ENCODE measurements around the gene PARP6. TPM values are rescaled to one million over a fixed set of nuclear protein-coding genes. Genes with fewer than 3 reads are reported as not detected.

Gene PARP6
- polyA plus RNA-seq, 1 of the 3 experiments (the other 2 are of a cell fraction) = 57.7 TPM

- Histone ChIP-seq H3K9ac (0 out of 2 replicates have a peak overlapping the region, but pooled peaks have one; percentile 23), H3K79me2 (ENCODE audit: insufficient read depth) (peaks cover 38% of the 10 kb centered on the region), H2AFZ (ENCODE audit: low read depth) (no peak overlapping the region), H3K4me3 (ENCODE audit: low read depth in 2 of 2, low read length in 1 of 2) (no peak overlapping the region), H3K9me2 (no peaks in the 10 kb centered on the region), H3K27me3 (ENCODE audit: insufficient read depth) (no peaks in the 10 kb centered on the region), H3K27ac (ENCODE audit: low read depth in 2 of 2, low read length in 1 of 2) (peak overlapping the region; percentile 66 to 94), H3F3A (replicated peaks; ENCODE audit: insufficient read depth) (peaks cover 91% of the 10 kb centered on the region), H3K36me3 (replicated peaks in 1 of 2; ENCODE audit: control insufficient read depth in 1 of 2, insufficient read depth in 2 of 2, low read length in 1 of 2) (peaks cover 92 to 97% of the 10 kb centered on the region in 2 experiments), H3K9me3 (no peaks in the 10 kb centered on the region), H3K4me1 (ENCODE audit: control insufficient read depth in 1 of 2, insufficient read depth in 2 of 2, low read depth in 1 of 2, low read length in 1 of 2) (peaks cover 35 to 37% of the 10 kb centered on the region in 2 experiments), H4K20me1 (ENCODE audit: insufficient read depth) (peaks cover 99% of the 10 kb centered on the region), H3K4me2 (peak overlapping the region; percentile 28; the same call in 1 of the 2 replicates)
- 85% methylated on average over 6 of the region's 8 CpGs for WGBS (ENCODE audit: low lambda C conversion rate)
- no peak for TF ChIP-seq NRF1 (IDR thresholded peaks at IDR 0.05; ENCODE audit: low read depth, low read length)
- TF ChIP-seq EZH2phosphoT487 (IDR thresholded peaks at IDR 0.05; ENCODE audit: borderline replicate concordance, low read depth) = no peak
- no peak for TF ChIP-seq YY1 (IDR thresholded peaks at IDR 0.05; ENCODE audit: low read depth)
- no peak for TF ChIP-seq REST (IDR thresholded peaks at IDR 0.05; ENCODE audit: low read depth, low read length)
- no peak for TF ChIP-seq JUND (IDR thresholded peaks at IDR 0.05)
- no peak for TF ChIP-seq FOSL2 (IDR thresholded peaks at IDR 0.05; ENCODE audit: borderline replicate concordance, low read depth)
- no peak for TF ChIP-seq PBX3 (IDR thresholded peaks at IDR 0.05)
- TF ChIP-seq SMC3 (IDR thresholded peaks at IDR 0.05; ENCODE audit: low read depth, low read length) = no peak
- TF ChIP-seq CTCF (IDR thresholded peaks at IDR 0.05) = no peak
- TF ChIP-seq MEF2A (IDR thresholded peaks at IDR 0.05; ENCODE audit: borderline replicate concordance, low read depth) = no peak
- TF ChIP-seq RXRA (IDR thresholded peaks at IDR 0.05; ENCODE audit: borderline replicate concordance, low read depth) = no peak
- no peak for TF ChIP-seq EP300 (IDR thresholded peaks at IDR 0.05; ENCODE audit: borderline replicate concordance in 1 of 2, low read depth in 1 of 2, low read length in 1 of 2)
- ChIA-PET POLR2A (interaction anchor here (0.9 to 1.7 kb wide), 5 partner anchors 13 to 27 kb away, joined by 3 to 15 read pairs (median 6); partner anchors contain the start of gene PKM), CTCF (interaction anchor here (0.8 to 1.7 kb wide), 4 partner anchors 14 to 459 kb away, joined by 3 to 7 read pairs (median 4); no protein-coding TSS in a partner anchor)
- no peak for DNase-seq
Observed at GRCh38 chr15:72202801-72203506, 69.4 kb downstream of the PARP6 start.

All from SK-N-SH (cell line).